GM21576 (cell line): Measurements from ENCODE around the gene CLEC2A.

Source experiments
- ATAC-seq: cut with Tn5 transposase; IDR thresholded peaks from one replicate; pipeline ENCODE4 v1.9.1; 2021; ENCODE audit warnings: mild to moderate bottlenecking, moderate library complexity; ENCODE audit not compliant: unreplicated experiment

The CLEC2A gene

DNA sequence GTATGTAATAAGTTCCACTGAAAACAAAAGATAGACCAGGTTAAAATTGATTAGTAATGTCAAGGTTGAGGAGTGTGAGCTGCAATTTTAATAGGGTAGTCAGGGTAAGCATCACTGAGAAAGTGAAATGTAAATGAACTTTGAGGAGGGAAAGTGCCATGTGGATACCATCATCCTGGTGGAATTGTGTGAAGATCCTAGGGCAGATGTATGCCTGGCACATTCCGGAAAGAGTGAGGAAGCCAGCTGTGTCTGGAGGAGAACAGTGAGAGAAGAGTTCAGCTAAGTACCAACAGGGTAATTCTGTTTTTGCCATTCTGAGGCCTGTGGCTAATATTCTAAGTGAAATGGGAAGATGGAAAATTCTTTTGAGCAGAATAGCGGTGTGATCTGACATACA, 2.9 kb upstream of the CLEC2A start:
- no peak for ATAC-seq

- ATAC-seq, result no peak
Measured at GRCh38 chr12:9933958-9934357, 1.8 kb upstream of the CLEC2A start.

- no peak for ATAC-seq
Measured at GRCh38 chr12:9931245-9931644, 925 bp downstream of the CLEC2A start.

GRCh38 chr12:9928607-9929006, 3.6 kb downstream of the CLEC2A start:
- no peak for ATAC-seq

- no peak for ATAC-seq
Measured at GRCh38 chr12:9926876-9927275, 5.3 kb downstream of the CLEC2A start.

DNA sequence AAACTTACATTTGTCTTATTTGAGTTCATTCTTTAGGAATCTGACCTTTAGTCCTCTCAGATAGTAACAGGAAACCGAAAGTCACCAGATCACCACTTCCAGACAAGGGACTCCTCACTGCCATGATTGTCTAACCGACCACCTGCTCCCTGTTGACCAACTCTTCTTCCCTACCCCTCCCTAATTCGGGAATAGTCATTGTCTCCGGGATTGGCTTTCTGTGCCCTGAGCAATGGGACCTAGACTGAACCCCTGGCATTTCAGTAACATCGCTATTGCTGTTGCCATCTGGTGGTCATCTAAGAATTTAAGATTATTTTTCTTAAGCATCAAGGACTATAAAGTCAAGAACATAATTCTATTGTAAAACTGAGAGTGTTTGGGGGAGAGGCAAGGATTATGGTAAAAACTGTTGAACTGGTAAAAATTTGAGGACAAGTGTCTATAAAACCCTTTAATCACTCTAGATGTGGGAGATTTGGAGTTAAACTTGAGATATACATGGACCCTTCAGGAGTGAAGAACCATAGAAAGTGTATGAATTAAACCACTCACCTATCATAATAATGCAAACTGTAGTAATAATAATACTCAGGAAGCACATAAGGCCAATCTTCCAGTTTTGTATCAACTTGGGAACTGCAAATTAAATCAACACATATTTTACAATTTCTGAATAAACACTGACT, 6.3 kb downstream of the CLEC2A start:
- no peak for ATAC-seq

GRCh38 chr12:9922429-9922828, 9.7 kb downstream of the CLEC2A start:
- ATAC-seq, result no peak

- no peak for ATAC-seq
Measured at GRCh38 chr12:9920451-9920850, 11.7 kb downstream of the CLEC2A start.

DNA sequence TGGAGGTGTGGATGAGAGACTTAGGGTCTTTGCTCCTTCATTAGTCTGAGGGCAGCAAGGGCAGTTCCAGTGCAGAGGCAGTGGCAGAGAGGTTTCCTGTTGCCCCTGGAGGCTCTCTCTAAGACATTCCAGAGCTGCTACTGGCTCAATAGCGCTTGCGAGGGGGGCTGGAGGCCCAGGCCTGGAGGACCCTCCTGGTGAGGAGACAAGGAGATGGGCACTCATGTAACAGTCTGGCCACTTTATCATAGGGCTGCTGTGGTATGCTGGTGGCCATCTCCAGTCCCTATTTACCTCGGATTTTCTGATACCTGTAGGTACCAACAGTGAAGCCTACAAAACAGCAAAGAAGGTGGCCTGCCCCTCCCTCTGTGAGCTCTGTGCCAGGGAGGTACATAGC, 12.7 kb downstream of the CLEC2A start:
- no peak for ATAC-seq

DNA sequence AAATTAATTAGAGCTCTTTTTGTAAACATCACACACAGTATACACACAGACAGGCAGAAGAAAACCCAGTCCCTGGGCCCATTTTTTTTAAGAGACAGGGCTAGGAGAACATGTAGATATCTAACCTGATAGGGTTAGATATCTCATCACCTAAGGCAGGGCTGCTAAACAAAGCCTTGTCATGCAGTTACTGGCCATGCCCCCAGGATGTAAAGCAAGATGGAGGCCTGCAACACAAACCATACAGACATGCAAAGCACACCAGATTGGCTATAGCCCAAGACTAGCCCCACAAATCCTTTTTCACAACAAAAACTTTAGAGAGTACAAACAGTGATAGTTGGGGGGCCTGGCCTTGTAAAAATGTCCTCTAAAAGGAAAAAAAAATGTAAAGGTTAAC, 20.5 kb downstream of the CLEC2A start:
- no peak for ATAC-seq

DNA sequence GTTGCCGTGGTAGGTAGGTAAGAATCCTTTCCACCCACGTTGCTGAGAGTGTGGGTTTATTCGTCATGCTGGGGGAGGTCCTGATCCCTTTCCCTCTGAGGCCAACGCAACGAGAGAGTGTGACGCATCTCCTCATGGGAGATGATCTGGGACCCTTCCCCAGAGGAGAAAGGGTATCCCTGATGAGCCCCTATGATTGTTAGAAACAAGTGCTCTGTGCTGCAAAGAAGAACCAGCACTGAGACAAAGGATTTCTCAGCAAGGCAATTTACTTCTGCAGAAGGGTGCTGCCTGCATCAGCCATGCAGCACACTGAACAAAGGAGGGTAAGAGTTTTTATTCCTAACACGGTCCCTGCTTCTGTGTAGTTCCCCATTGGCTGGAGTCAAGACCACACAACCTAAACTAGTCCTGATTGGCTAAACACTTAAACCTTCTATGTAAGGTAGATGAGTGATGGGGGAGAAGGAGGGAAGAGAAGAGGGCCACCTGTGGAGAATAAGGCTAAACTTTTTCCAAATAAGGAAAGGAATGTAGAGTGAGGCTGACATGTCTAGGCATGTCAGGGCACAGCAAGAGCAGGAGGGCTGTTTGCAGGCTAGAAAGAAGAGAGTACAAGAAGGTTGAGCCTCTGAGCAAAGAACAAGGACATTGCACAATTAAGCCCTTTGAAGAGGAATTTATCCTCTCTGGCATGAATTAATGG, 21.3 kb downstream of the CLEC2A start:
- no peak for ATAC-seq

DNA sequence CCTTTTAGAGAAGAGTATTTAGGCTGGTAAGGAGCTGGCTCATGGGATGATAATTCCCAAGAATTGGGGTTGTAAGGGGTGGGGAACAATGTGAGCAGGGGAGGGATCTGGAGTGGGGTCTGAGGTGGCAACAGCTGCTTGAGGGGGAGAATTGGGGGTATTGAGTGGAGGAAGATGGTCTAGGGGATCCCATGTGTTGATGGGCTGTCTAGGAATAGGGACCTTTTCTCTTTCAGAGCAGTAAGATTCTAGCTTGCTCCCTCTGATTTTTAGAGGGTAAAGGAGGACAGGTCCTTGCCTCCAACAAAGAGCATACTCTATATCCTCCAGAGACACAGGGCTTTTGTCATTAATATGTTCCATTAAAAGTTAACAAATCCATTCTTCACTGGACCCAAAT, 22.4 kb downstream of the CLEC2A start:
- ATAC-seq, result no peak

DNA sequence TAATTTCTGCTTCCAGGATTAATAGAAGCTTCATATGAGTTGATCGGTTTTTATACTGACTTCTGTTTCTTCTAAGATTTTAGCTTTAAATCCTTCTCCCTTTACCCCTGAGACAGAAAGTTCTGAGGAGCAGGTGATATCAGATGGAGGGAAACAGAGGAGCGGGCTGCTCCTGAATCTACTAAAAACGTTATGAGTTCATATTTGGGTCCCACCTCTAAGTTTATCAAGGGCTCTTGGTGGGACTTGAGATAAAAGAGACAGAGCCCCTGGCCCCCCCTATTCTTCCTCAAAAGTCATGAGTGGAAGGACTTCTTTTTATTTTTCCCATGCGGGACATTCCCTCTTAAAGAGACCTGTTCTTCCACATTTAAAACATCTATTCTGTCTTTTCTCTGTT, 23.8 kb downstream of the CLEC2A start:
- ATAC-seq, result no peak

DNA sequence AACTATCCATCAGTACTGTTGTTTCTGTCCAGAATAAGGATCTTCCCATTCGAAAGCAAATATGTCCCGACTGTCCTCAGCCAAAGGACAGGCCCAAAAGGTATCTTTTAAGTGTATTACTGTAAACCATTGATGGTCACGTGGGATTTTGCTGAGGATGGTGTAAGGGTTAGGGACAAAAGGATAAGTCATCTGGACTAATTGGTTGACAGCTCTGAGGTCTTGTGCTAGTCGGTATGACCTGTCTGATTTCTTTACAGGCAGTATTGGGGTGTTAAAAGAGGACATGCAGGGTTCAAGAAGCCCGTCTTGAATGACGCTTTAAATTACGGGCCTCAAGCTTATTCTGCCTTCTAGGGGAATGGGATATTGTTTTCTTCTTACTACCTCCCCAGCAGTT, 24.4 kb downstream of the CLEC2A start:
- no peak for ATAC-seq

- ATAC-seq, result no peak
Measured at GRCh38 chr12:9906873-9907272, 25.3 kb downstream of the CLEC2A start.

DNA sequence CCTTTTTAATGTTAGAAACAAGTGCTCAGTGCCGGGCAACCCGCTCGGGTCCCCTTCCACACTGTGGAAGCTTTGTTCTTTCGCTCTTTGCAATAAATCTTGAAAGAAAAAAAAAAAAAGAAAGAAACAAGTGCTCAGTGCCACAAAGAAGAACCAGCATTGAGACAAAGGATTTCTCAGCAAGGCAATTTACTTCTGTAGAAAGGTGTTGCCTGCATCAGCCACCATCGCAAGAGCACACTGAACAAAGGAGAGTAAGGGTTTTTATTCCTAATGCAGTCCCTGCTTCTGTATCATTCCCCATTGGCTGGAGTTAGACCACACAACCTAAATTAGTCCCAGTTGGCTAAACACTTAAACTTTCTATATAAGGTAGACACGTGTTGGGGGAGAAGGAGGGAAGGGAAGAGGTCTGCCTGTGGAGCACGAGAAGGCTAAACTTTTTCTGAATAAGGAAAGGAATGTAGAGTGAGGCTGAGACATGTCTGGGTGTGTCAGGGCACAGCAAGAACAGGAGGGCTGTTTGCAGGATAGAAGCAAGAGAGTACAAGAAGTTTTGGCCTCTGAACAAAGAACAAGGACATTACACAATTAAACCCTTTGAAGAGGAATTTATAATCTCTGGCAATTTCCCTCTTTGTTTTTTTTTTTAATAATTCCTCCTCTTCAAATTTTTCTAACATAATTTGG, 29.5 kb downstream of the CLEC2A start:
- no peak for ATAC-seq

DNA sequence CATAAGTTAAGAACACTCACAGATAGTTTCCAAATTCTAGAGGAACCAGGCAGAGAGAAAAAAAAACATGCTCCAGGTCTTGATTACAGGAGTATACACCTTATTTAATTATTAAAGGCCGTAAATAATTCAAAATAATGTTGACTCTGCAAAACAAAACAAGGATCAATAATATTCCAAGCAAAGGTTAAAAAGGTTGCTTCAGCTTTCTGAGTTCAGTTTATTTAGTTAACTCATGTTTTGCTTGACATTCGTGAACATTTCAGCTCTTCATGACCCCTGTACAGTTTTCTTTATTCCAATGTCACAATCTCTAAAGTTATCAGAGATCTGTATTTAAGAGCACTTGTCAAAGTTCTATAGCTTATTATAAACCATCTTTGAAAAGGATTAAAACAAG, 31.2 kb downstream of the CLEC2A start:
- no peak for ATAC-seq

DNA sequence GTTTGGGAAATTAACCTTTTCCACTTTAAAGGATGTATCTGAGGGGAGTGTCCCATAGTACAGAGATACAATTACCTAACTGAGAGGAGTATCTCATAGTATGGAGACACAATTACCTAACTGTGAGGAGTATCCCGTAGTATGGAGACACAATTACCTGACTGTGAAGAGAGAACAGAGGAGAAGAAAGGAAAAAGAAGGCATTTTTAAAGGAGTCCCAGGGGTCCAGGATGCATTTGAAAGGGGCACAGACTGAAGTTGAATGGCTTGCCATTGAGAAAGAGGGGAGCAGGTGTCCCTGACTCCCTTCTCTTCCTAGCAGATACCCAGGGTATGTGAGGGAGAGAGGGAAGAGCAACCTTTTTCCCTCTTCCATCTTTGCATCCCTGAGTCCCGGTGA, 33.0 kb downstream of the CLEC2A start:
- ATAC-seq, result no peak

DNA sequence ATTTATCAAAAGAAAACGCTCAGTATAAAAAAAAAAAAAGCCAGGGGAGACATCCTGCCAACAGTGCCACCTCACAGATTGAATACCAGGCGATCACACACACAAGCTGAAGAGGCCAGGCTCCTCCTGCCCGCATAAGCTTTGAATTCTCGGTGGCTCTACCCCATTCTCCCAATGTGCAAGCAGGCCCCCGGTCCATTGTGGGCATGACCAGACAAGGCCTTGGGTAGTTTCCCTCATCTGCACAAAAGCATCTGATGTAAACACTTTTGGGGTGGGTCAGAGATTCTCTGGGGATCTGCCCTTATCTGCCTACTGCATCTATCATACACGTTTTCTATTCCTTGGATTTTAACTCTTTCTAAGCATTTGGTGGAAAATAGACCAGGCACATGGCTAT, 34.6 kb downstream of the CLEC2A start:
- ATAC-seq, result no peak

DNA sequence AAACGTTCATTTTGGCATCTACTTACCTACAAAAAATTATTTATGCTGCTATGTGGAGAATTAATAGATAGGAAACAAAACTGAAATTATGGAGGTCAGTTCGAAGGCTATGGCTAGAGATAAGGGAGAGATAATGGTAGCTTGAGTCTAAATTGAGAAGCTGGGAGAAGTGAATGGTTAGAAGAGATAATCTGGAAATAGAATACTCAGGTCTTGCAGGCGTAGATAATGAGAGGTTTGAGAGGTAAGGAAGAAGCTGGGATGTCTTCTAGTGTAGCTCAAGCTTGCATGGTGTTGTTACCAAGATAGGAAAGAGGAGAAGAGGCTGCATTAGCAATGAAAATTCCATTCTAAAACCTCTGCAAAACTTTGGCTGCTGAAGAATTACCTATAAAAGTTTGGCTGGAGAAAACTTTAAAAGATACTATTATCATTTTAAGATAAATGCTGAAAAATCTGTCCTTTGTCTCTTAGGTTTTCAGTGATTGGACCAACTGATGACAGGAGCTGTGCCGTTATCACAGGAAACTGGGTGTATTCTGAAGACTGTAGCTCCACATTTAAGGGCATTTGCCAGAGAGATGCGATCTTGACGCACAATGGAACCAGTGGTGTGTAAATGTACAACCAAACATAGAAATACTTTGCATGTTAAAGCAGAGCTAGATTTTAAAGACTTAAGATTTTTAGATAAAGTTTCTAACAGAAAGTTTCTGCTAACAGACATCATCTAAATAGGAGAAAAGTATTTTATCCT, 36.8 kb downstream of the CLEC2A start:
- no peak for ATAC-seq

DNA sequence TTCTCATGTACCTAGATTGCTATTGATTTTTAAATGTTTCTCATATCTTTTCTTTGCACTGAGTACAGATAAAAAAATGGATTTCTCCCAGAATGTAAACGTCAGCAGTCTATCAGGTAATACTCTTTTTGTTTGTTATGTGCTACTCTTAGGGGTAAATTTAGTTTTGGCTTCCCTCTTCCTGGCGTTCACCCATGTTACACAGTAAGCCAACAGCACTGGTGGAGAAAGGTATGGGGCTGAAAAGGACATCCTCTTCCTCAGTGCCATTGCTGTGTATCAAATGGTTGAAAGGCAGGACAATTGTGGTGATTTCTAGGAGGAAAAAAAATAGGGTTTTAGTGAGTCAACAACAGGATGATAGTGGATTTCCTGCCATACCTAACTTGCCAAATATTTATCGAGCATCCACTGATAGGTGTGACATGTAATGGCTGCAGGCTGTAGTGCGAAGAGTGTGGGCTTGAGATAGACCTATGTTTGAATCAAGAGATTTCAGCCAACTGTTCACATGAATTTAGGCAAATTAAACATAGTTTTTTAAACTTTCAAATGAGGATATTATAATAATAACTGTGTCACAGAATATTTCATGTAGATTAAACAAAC, 43.4 kb downstream of the CLEC2A start:
- no peak for ATAC-seq
